A673 (cell line): Measurements from ENCODE around the gene ARL4C. TPM values are rescaled to one million over a fixed set of nuclear protein-coding genes. Genes with fewer than 3 reads are reported as not detected.

ENCODE experiments used
- BruUV-seq: library from RNA; stranded (reverse); fragments of 400-500 nt; replicated peaks from 2 replicates; lab custom pipeline; 2021; lab: Mats Ljungman, UMichigan
- CTCF ChIA-PET: fragments of 300-600 bp; sonication (Branson Sonifier 250); formaldehyde crosslinking; loops from one replicate; lab custom pipeline; 2022; ENCODE audit warnings: antibody characterized with exemption; lab: Charles Lee
- POLR2A ChIA-PET: fragments of 300-600 bp; sonication (Branson Sonifier 250); formaldehyde crosslinking; loops from one replicate; lab custom pipeline; 2022; ENCODE audit warnings: antibody characterized with exemption; ENCODE audit not compliant: low non-redundant PET; lab: Charles Lee
- DNase-seq: peaks from one replicate; pipeline ENCODE4 v3.0.0-alpha.2; 2015; ENCODE audit warnings: low spot score
- H3K27ac ChIP-seq: fragments of 200-600 bp; sonication (generic); 2 replicates; pipeline ENCODE4 v1.5.1; 2016; ENCODE audit warnings: mixed run types, low read depth, mild to moderate bottlenecking, mixed read lengths, antibody characterized with exemption, low read length; ENCODE audit not compliant: poor library complexity, severe bottlenecking
- H3K27me3 ChIP-seq: fragments of 200-600 bp; sonication (generic); replicated peaks from 2 replicates; pipeline ENCODE4 v1.6.1; 2017; ENCODE audit warnings: mixed run types, low read depth, mild to moderate bottlenecking, mixed read lengths, antibody characterized with exemption, low read length; ENCODE audit not compliant: insufficient read depth, poor library complexity
- H3K36me3 ChIP-seq: fragments of 200-600 bp; sonication (generic); 2 replicates; pipeline ENCODE4 v1.6.1; 2016; ENCODE audit warnings: mixed run types, mild to moderate bottlenecking, mixed read lengths, antibody characterized with exemption, low read length; ENCODE audit not compliant: insufficient read depth, poor library complexity, severe bottlenecking
- H3K4me1 ChIP-seq: fragments of 200-600 bp; sonication (generic); 2 replicates; pipeline ENCODE4 v1.6.1; 2017; ENCODE audit warnings: mixed run types, mild to moderate bottlenecking, mixed read lengths, antibody characterized with exemption, low read length; ENCODE audit not compliant: insufficient read depth, poor library complexity, severe bottlenecking
- H3K4me3 ChIP-seq: fragments of 200-600 bp; sonication (generic); 2 replicates; pipeline ENCODE4 v1.5.1; 2016; ENCODE audit warnings: low read depth, mixed run types, mild to moderate bottlenecking, mixed read lengths, low read length; ENCODE audit not compliant: poor library complexity, severe bottlenecking
- H3K9me3 ChIP-seq: fragments of 200-600 bp; sonication (generic); 2 replicates; pipeline ENCODE4 v1.6.1; 2016; ENCODE audit warnings: mixed run types, low read depth, mild to moderate bottlenecking, mixed read lengths, antibody characterized with exemption, low read length; ENCODE audit not compliant: poor library complexity, severe bottlenecking
- CTCF ChIP-seq: fragments of 300-800, 200-600 bp; sonication (generic); conservative IDR thresholded peaks from 2 replicates; pipeline ENCODE4 v1.5.1; 2017; ENCODE audit warnings: low read depth, mild to moderate bottlenecking, antibody characterized with exemption, low read length, moderate library complexity, mixed read lengths
- EZH2 ChIP-seq: fragments of 200-600 bp; sonication (generic); IDR thresholded peaks from 2 replicates; pipeline ENCODE4 v1.6.1; 2017; ENCODE audit warnings: borderline replicate concordance, low read depth, mild to moderate bottlenecking, mixed read lengths, antibody characterized with exemption, low read length; ENCODE audit not compliant: poor library complexity, severe bottlenecking
- intact Hi-C: fragments of 100-400 bp; cut with micrococcal nuclease; formaldehyde crosslinking; loops from one replicate; pipeline ENCODE4 v1.10.0; 2022; ENCODE audit not compliant: unreplicated experiment
- total RNA-seq: library from RNA; stranded (reverse); gene quantifications from 2 replicates; pipeline ENCODE4 v1.2.3, GENCODE V29; 2021

Gene ARL4C
- total RNA-seq, 1 experiment from 2014 or later, result 3.0 TPM

GRCh38 chr2:234469251-234469845, 27.5 kb downstream of the ARL4C start:
- intact Hi-C loops, result no loop called here
- Histone ChIP-seq H3K27ac (no peak overlapping the region), H3K4me1 (no peaks in the 10 kb centered on the region), H3K4me3 (no peak overlapping the region), H3K9me3 (no peaks in the 10 kb centered on the region), H3K27me3 (no peaks in the 10 kb centered on the region), H3K36me3 (no peaks in the 10 kb centered on the region)
- ChIA-PET CTCF (no interaction called here), POLR2A (no interaction called here)
- no peak for TF ChIP-seq EZH2
- no peak for TF ChIP-seq CTCF
- DNase-seq, result no peak
- BruUV-seq, result no TSS peak

GRCh38 chr2:234468503-234468902, 28.4 kb downstream of the ARL4C start:
- no TSS peak for BruUV-seq
- Histone ChIP-seq H3K4me3 (no peak overlapping the region), H3K9me3 (no peaks in the 10 kb centered on the region), H3K27me3 (no peaks in the 10 kb centered on the region), H3K27ac (no peak overlapping the region), H3K36me3 (no peaks in the 10 kb centered on the region), H3K4me1 (no peaks in the 10 kb centered on the region)
- intact Hi-C loops, result no loop called here
- TF ChIP-seq CTCF, result no peak
- TF ChIP-seq EZH2, result no peak
- DNase-seq, result no peak
- ChIA-PET CTCF (no interaction called here), POLR2A (no interaction called here)

- H3K36me3 ChIP-seq, result no peaks in the 10 kb centered on the region
- no peak for DNase-seq
- H3K9me3 ChIP-seq, result no peaks in the 10 kb centered on the region
- TF ChIP-seq CTCF (no peak), EZH2 (no peak)
- BruUV-seq, result no TSS peak
- H3K27me3 ChIP-seq, result no peaks in the 10 kb centered on the region
- no peak overlapping the region for H3K27ac ChIP-seq
- H3K4me3 ChIP-seq, result no peak overlapping the region
- CTCF ChIA-PET, result no interaction called here
- intact Hi-C loops, result no loop called here
- H3K4me1 ChIP-seq, result no peaks in the 10 kb centered on the region
- POLR2A ChIA-PET, result no interaction called here
Observed at GRCh38 chr2:234467289-234467688, 29.6 kb downstream of the ARL4C start.
